GM19467 (cell line): ENCODE measurements around the gene TCF12.
A peak's percentile ranks its signal among the peaks of the same experiment; 100 is the strongest.
"Not testable (repeated sequence)": the region's sequence is repeated elsewhere in the genome, so short reads cannot be mapped to it uniquely, and the experiment has no call there.

Source experiments
- ATAC-seq: cut with Tn5 transposase; IDR thresholded peaks from one replicate; pipeline ENCODE4 v1.9.1; 2021; ENCODE audit warnings: mild to moderate bottlenecking, moderate library complexity; ENCODE audit not compliant: unreplicated experiment

The TCF12 gene

GRCh38 chr15:56915888-56916287 is 2.6 kb upstream of the TCF12 start:
- no peak for ATAC-seq

- no peak for ATAC-seq
Measured at GRCh38 chr15:56916825-56917477, 1.5 kb upstream of the TCF12 start.

- no peak for ATAC-seq
Measured at GRCh38 chr15:56917652-56918045, 795 bp upstream of the TCF12 start.

- peak; percentile 23 for ATAC-seq
Measured at GRCh38 chr15:56919031-56919608, 676 bp downstream of the TCF12 start.

- peak; percentile 5 for ATAC-seq
Measured at GRCh38 chr15:56919609-56920366, 1.3 kb downstream of the TCF12 start.

- ATAC-seq: no peak
Measured at GRCh38 chr15:56920367-56920627, 1.9 kb downstream of the TCF12 start.

- ATAC-seq: no peak
Measured at GRCh38 chr15:56923174-56923591, 4.7 kb downstream of the TCF12 start.

GRCh38 chr15:56927816-56928215 is 9.4 kb downstream of the TCF12 start:
- ATAC-seq: no peak

GRCh38 chr15:56929399-56929798 is 11.0 kb downstream of the TCF12 start:
- no peak for ATAC-seq

- ATAC-seq: no peak
Measured at GRCh38 chr15:56929933-56930332, 11.5 kb downstream of the TCF12 start.

- ATAC-seq: no peak
Measured at GRCh38 chr15:56930669-56931313, 12.3 kb downstream of the TCF12 start.

GRCh38 chr15:56931639-56932508 is 13.4 kb downstream of the TCF12 start:
- no peak for ATAC-seq

GRCh38 chr15:56932509-56932868 is 14.0 kb downstream of the TCF12 start:
- not testable (repeated sequence) for ATAC-seq

GRCh38 chr15:56933410-56933809 is 15.0 kb downstream of the TCF12 start:
- no peak for ATAC-seq

GRCh38 chr15:56933811-56934210 is 15.4 kb downstream of the TCF12 start:
- no peak for ATAC-seq

- ATAC-seq: no peak
Measured at GRCh38 chr15:56934269-56934668, 15.8 kb downstream of the TCF12 start.

- no peak for ATAC-seq
Measured at GRCh38 chr15:56936929-56937328, 18.5 kb downstream of the TCF12 start.

GRCh38 chr15:56939257-56939656 is 20.8 kb downstream of the TCF12 start:
- ATAC-seq: no peak

GRCh38 chr15:56940388-56940787 is 21.9 kb downstream of the TCF12 start:
- ATAC-seq: no peak

GRCh38 chr15:56942118-56942517 is 23.7 kb downstream of the TCF12 start:
- ATAC-seq: no peak

GRCh38 chr15:56943403-56943802 is 25.0 kb downstream of the TCF12 start:
- ATAC-seq: no peak
